ENCODE data around the gene TMEM18.
"Not testable (repeated sequence)": the region's sequence is repeated elsewhere in the genome, so short reads cannot be mapped to it uniquely, and the experiment has no call there.

TMEM18 gene

GRCh38 chr2:677056-677958, at the start of gene TMEM18:
Gene TMEM18, minus strand, starts transcription at chr2:677406. Its CDS starts 61 bp downstream, at chr2:677345.
- peak; percentile 91 for DNase-seq (ENCODE audit: low read depth)

- DNase-seq (ENCODE audit: low read depth) = no peak
Measured at GRCh38 chr2:726169-726568, 49.0 kb upstream of the TMEM18 start.

GRCh38 chr2:725468-725867, 48.3 kb upstream of the TMEM18 start:
- DNase-seq (ENCODE audit: low read depth) = no peak

GRCh38 chr2:723761-724160, 46.6 kb upstream of the TMEM18 start:
- no peak for DNase-seq (ENCODE audit: low read depth)

GRCh38 chr2:720842-721241, 43.6 kb upstream of the TMEM18 start:
- no peak for DNase-seq (ENCODE audit: low read depth)

- no peak for DNase-seq (ENCODE audit: low read depth)
Measured at GRCh38 chr2:719734-720133, 42.5 kb upstream of the TMEM18 start.

GRCh38 chr2:719191-719590, 42.0 kb upstream of the TMEM18 start:
- no peak for DNase-seq (ENCODE audit: low read depth)

- no peak for DNase-seq (ENCODE audit: low read depth)
Measured at GRCh38 chr2:717661-718060, 40.5 kb upstream of the TMEM18 start.

GRCh38 chr2:715854-716560, 38.8 kb upstream of the TMEM18 start:
- no peak for DNase-seq (ENCODE audit: low read depth)

GRCh38 chr2:715038-715437, 37.8 kb upstream of the TMEM18 start:
- no peak for DNase-seq (ENCODE audit: low read depth)

GRCh38 chr2:714005-714741, 37.0 kb upstream of the TMEM18 start:
- peak; percentile 12 for DNase-seq (ENCODE audit: low read depth)

- DNase-seq (ENCODE audit: low read depth) = no peak
Measured at GRCh38 chr2:710867-711665, 33.9 kb upstream of the TMEM18 start.

- no peak for DNase-seq (ENCODE audit: low read depth)
Measured at GRCh38 chr2:709138-709765, 32.0 kb upstream of the TMEM18 start.

- DNase-seq (ENCODE audit: low read depth) = no peak
Measured at GRCh38 chr2:708667-709066, 31.5 kb upstream of the TMEM18 start.

- DNase-seq (ENCODE audit: low read depth) = peak; percentile 5
Measured at GRCh38 chr2:705971-706511, 28.8 kb upstream of the TMEM18 start.

- DNase-seq (ENCODE audit: low read depth) = not testable (repeated sequence)
Measured at GRCh38 chr2:702765-703164, 25.6 kb upstream of the TMEM18 start.

- DNase-seq (ENCODE audit: low read depth) = no peak
Measured at GRCh38 chr2:696999-697627, 19.9 kb upstream of the TMEM18 start.

- no peak for DNase-seq (ENCODE audit: low read depth)
Measured at GRCh38 chr2:696463-696862, 19.3 kb upstream of the TMEM18 start.

- DNase-seq (ENCODE audit: low read depth) = no peak
Measured at GRCh38 chr2:694906-695510, 17.8 kb upstream of the TMEM18 start.

- DNase-seq (ENCODE audit: low read depth) = no peak
Measured at GRCh38 chr2:694174-694573, 17.0 kb upstream of the TMEM18 start.
